A549 (cell line): Measurements from ENCODE around the gene CAVIN1.

ENCODE experiments used
- CBX8 ChIP-seq: fragments of 200-600 bp; sonication (generic); IDR thresholded peaks from 2 replicates; pipeline ENCODE4 v1.6.1; 2016
- CEBPB ChIP-seq, 2 experiments: fragments of >200 bp in 1 of 2; sonication (Bioruptor Twin) in 1 of 2; formaldehyde crosslinking in 1 of 2; IDR thresholded peaks; 2 replicates each; pipeline ENCODE4 v1.6.1; 2012 to 2016
- EHMT2 ChIP-seq: fragments of 200-600 bp; sonication (generic); IDR thresholded peaks from 2 replicates; pipeline ENCODE4 v1.6.1; 2016; ENCODE audit warnings: antibody characterized with exemption, low read depth, mild to moderate bottlenecking, moderate library complexity
- POLR2AphosphoS2 ChIP-seq: conservative IDR thresholded peaks from 2 replicates; pipeline ENCODE4 v1.6.1; 2012; ENCODE audit warnings: low read length, improper control_type of control experiment, inconsistent platforms
- RAD21 ChIP-seq, 2 experiments: fragments of >200 bp in 1 of 2; sonication (Bioruptor Twin) in 1 of 2; formaldehyde crosslinking in 1 of 2; IDR thresholded peaks in 1 of 2; conservative IDR thresholded peaks in 1 of 2; 2 replicates in 1 of 2; 3 replicates in 1 of 2; pipeline ENCODE4 v1.6.1; 2012 to 2018; ENCODE audit warnings: inconsistent platforms in 1 of 2
- RCOR1 ChIP-seq: fragments of 150-350 bp; IDR thresholded peaks from 2 replicates; pipeline ENCODE4 v1.6.1; 2014; ENCODE audit warnings: antibody characterized with exemption, low read length, low read depth
- SMC3 ChIP-seq: fragments of >200 bp; sonication (Bioruptor Twin); formaldehyde crosslinking; IDR thresholded peaks from 3 replicates; pipeline ENCODE4 v1.6.1; 2018; ENCODE audit warnings: inconsistent platforms
- TP53 ChIP-seq: fragments of 250-450 bp; sonication (Bioruptor Pico); IDR thresholded peaks from 2 replicates; pipeline ENCODE4 v1.5.0; 2021; ENCODE audit warnings: mild to moderate bottlenecking, moderate library complexity
- TF ChIP-seq, protein P1 (sequence below): fragments of >200 bp; sonication (Bioruptor Twin); formaldehyde crosslinking; IDR thresholded peaks from 3 replicates; pipeline ENCODE4 v1.5.1; 2016

DNA sequence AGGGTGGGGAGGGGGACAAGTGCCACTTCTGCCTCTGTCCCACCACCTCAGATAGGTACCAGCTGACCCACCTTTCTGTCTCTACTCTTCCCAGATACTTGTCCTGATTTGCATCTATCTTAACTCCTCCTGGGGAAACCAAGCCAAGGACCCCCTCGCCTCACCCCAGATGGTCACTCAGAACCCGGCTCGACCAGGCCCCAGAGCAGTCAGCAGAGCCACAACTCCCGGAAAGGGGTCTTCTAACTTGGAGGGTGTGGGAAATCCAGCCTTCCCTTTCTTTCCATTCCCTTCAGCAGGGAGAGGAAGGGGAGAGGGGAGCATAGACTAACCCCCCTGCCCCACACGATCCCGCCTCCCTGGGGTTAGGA lies 1.9 kb downstream of the CAVIN1 start:
- TF ChIP-seq, protein P1, sequence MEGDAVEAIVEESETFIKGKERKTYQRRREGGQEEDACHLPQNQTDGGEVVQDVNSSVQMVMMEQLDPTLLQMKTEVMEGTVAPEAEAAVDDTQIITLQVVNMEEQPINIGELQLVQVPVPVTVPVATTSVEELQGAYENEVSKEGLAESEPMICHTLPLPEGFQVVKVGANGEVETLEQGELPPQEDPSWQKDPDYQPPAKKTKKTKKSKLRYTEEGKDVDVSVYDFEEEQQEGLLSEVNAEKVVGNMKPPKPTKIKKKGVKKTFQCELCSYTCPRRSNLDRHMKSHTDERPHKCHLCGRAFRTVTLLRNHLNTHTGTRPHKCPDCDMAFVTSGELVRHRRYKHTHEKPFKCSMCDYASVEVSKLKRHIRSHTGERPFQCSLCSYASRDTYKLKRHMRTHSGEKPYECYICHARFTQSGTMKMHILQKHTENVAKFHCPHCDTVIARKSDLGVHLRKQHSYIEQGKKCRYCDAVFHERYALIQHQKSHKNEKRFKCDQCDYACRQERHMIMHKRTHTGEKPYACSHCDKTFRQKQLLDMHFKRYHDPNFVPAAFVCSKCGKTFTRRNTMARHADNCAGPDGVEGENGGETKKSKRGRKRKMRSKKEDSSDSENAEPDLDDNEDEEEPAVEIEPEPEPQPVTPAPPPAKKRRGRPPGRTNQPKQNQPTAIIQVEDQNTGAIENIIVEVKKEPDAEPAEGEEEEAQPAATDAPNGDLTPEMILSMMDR: no peak
- TF ChIP-seq RCOR1: no peak
- TF ChIP-seq RAD21 (conservative IDR thresholded peaks at IDR 0.05 in 1 of 2, IDR thresholded peaks at IDR 0.05 in 1 of 2): no peak
- no peak for TF ChIP-seq CBX8
- no peak for TF ChIP-seq CEBPB (IDR thresholded peaks at IDR 0.05)
- TF ChIP-seq EHMT2: no peak
- no peak for TF ChIP-seq TP53
- TF ChIP-seq SMC3: no peak
- no peak for TF ChIP-seq POLR2AphosphoS2
